Neural progenitor cell (in vitro differentiated cells): Measurements from ENCODE around the gene POU5F1. TPM values are rescaled to one million over a fixed set of nuclear protein-coding genes. Genes with fewer than 3 reads are reported as not detected.

ENCODE experiments used
- DNase-seq: peaks from one replicate; pipeline ENCODE4 v3.0.0-alpha.2; 2016; ENCODE audit warnings: low spot score
- H2AFZ ChIP-seq: fragments of 200-600 bp; sonication (generic); replicated peaks from 2 replicates; pipeline ENCODE4 v1.6.1; 2016; ENCODE audit warnings: antibody characterized with exemption
- H3F3A ChIP-seq: fragments of 200-600 bp; sonication (generic); 2 replicates; pipeline ENCODE4 v1.6.1; 2016; ENCODE audit warnings: antibody characterized with exemption, low read depth
- H3K27ac ChIP-seq: fragments of 200-600 bp; sonication (generic); 2 replicates; pipeline ENCODE4 v1.5.1; 2016; ENCODE audit warnings: mild to moderate bottlenecking
- H3K27me3 ChIP-seq: fragments of 200-600 bp; sonication (generic); 2 replicates; pipeline ENCODE4 v1.6.1; 2016; ENCODE audit warnings: mild to moderate bottlenecking, moderate library complexity
- H3K36me3 ChIP-seq: fragments of 200-600 bp; sonication (generic); 2 replicates; pipeline ENCODE4 v1.5.1; 2016
- H3K4me1 ChIP-seq: fragments of 200-600 bp; sonication (generic); 2 replicates; pipeline ENCODE4 v1.6.1; 2016; ENCODE audit warnings: mixed run types
- H3K4me2 ChIP-seq: fragments of 200-600 bp; sonication (generic); 2 replicates; pipeline ENCODE4 v1.6.1; 2016
- H3K4me3 ChIP-seq: fragments of 200-600 bp; sonication (generic); 2 replicates; pipeline ENCODE4 v1.5.1; 2016
- H3K79me2 ChIP-seq: fragments of 200-600 bp; sonication (generic); 2 replicates; pipeline ENCODE4 v1.6.1; 2016; ENCODE audit warnings: low read depth
- H3K9ac ChIP-seq: fragments of 200-600 bp; sonication (generic); 2 replicates; pipeline ENCODE4 v1.6.1; 2016
- H3K9me3 ChIP-seq: fragments of 200-600 bp; sonication (generic); 2 replicates; pipeline ENCODE4 v1.5.1; 2016; ENCODE audit warnings: low read depth
- H4K20me1 ChIP-seq: fragments of 200-600 bp; sonication (generic); 2 replicates; pipeline ENCODE4 v1.6.1; 2016; ENCODE audit warnings: low read depth
- H3K27ac Mint-ChIP-seq: 3 replicates; pipeline ENCODE4 v1.8.0; 2021; ENCODE audit warnings: mixed read lengths
- H3K27me3 Mint-ChIP-seq: 2 replicates; pipeline ENCODE4 v1.8.0; 2022; ENCODE audit warnings: low read depth, mild to moderate bottlenecking, inconsistent platforms, moderate library complexity, mixed read lengths; ENCODE audit not compliant: insufficient read depth
- H3K36me3 Mint-ChIP-seq: 3 replicates; pipeline ENCODE4 v1.8.0; 2021; ENCODE audit warnings: mixed read lengths
- H3K4me1 Mint-ChIP-seq: 3 replicates; pipeline ENCODE4 v1.8.0; 2021; ENCODE audit warnings: mixed read lengths
- H3K4me3 Mint-ChIP-seq: 3 replicates; pipeline ENCODE4 v1.8.0; 2021; ENCODE audit warnings: mild to moderate bottlenecking, moderate library complexity, mixed read lengths
- H3K9me3 Mint-ChIP-seq: 3 replicates; pipeline ENCODE4 v1.8.0; 2020; ENCODE audit warnings: mixed read lengths
- CTCF ChIP-seq: fragments of 200-600 bp; sonication (generic); IDR thresholded peaks from 2 replicates; pipeline ENCODE4 v1.5.1; 2017; ENCODE audit warnings: antibody characterized with exemption, mild to moderate bottlenecking
- EZH2 ChIP-seq: fragments of 200-600 bp; sonication (generic); IDR thresholded peaks from 2 replicates; pipeline ENCODE4 v1.6.1; 2017; ENCODE audit warnings: antibody characterized with exemption, mild to moderate bottlenecking, moderate library complexity
- EZH2phosphoT487 ChIP-seq: fragments of 200-600 bp; sonication (generic); IDR thresholded peaks from 2 replicates; pipeline ENCODE4 v1.6.1; 2017; ENCODE audit warnings: antibody characterized with exemption
- total RNA-seq: library from RNA; depleted of rRNA; stranded (reverse); fragments of >200 nt; gene quantifications from 2 replicates; pipeline ENCODE4 v1.2.3, GENCODE V29; 2015; ENCODE audit warnings: low replicate concordance

POU5F1 gene
- total RNA-seq, 1 donor from 2014 or later: 17.4 TPM

DNA sequence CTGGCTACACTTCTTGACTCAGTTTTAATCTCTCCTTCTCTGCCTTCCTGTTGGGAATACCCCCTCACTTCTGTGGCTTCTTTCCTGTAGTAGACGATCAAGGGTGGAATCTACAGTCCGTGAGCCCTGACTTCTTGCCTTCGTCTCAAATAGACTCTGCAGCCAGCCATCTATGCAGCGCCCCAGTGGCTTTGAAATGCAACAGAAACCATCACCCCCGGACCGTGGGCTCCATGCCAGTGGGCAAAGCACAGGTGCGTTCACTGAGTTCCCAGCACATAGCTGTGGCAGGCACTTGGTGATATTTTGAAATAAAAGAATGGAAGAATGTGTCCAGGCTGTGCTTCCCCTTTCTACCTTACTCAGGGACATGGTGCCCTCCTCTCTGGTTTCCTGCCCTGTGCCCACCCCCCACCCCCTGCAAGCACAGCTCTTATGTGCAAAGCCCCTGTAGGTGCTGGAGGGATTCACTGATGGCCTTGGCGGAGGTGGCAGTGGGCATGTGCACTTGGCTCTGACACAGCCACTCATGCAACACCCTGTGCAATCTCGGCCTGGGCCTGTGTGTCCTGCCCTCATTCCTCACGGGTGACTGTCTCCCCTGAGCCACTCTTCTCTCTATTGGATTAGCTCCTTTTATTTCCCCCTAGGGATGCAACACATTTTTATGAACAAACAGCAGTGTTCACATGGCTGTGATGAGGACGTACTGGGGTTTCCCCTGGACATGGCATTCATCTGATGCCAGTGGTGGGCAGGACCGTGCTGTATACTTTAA lies 44.7 kb downstream of the POU5F1 start:
- H3K9me3 Mint-ChIP-seq: no peaks in the 10 kb centered on the region
- no peaks in the 10 kb centered on the region for H4K20me1 ChIP-seq

DNA sequence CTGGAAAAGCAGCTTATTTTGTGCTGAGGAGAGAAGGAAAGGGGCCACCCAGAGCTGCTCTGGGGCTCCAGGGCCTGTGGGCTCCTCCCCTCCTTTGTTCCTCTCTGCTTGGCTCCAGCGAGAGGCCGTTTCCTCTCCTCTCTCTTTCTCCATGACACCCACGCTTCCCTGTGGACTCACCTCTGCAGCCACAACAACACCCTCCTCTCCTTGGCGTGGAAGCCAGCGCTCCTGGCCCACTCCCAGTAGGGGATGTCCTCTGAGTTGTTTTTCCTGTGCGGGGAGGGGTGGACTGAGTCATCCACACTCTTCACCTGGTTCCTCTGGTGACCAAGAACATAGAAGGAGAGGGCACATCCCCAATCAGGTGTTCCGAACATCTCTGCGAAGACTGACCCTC lies 45.3 kb downstream of the POU5F1 start:
- H3F3A ChIP-seq: no peaks in the 10 kb centered on the region
- Mint-ChIP-seq H3K4me3 (no peak overlapping the region), H3K4me1 (peaks cover 20% of the 10 kb centered on the region), H3K9me3 (no peaks in the 10 kb centered on the region), H3K27me3 (peaks cover 7% of the 10 kb centered on the region), H3K27ac (peak overlapping the region; percentile 38), H3K36me3 (no peaks in the 10 kb centered on the region)
- no peak overlapping the region for H3K27ac ChIP-seq
- no peaks in the 10 kb centered on the region for H3K9me3 ChIP-seq
- H3K27me3 ChIP-seq: no peaks in the 10 kb centered on the region
- TF ChIP-seq EZH2 (no peak), CTCF (no peak), EZH2phosphoT487 (no peak)
- no peak for DNase-seq
- H3K4me1 ChIP-seq: peaks cover 13% of the 10 kb centered on the region
- peak overlapping the region; percentile 60 for H2AFZ ChIP-seq
- H3K4me2 ChIP-seq: peak overlapping the region; percentile 22
- no peaks in the 10 kb centered on the region for H4K20me1 ChIP-seq
- H3K4me3 ChIP-seq: no peak overlapping the region
- H3K36me3 ChIP-seq: no peaks in the 10 kb centered on the region
- H3K79me2 ChIP-seq: no peaks in the 10 kb centered on the region
- no peak overlapping the region for H3K9ac ChIP-seq

More for the DNA sequence above, 44.7 kb downstream of the POU5F1 start:
- H3K27ac ChIP-seq: no peak overlapping the region
- H3K9me3 ChIP-seq: no peaks in the 10 kb centered on the region
- TF ChIP-seq CTCF (no peak), EZH2 (no peak), EZH2phosphoT487 (no peak)
- Mint-ChIP-seq H3K27me3 (peaks cover 9% of the 10 kb centered on the region), H3K27ac (peak overlapping the region; percentile 38), H3K4me1 (peaks cover 20% of the 10 kb centered on the region), H3K4me3 (no peak overlapping the region), H3K36me3 (no peaks in the 10 kb centered on the region)
- H3F3A ChIP-seq: no peaks in the 10 kb centered on the region
- no peaks in the 10 kb centered on the region for H3K79me2 ChIP-seq
- no peak overlapping the region for H3K4me2 ChIP-seq
- no peak overlapping the region for H3K9ac ChIP-seq
- H3K4me3 ChIP-seq: no peak overlapping the region
- DNase-seq: no peak
- no peaks in the 10 kb centered on the region for H3K36me3 ChIP-seq
- no peaks in the 10 kb centered on the region for H3K27me3 ChIP-seq
- no peak overlapping the region for H2AFZ ChIP-seq
- H3K4me1 ChIP-seq: peaks cover 13% of the 10 kb centered on the region

DNA sequence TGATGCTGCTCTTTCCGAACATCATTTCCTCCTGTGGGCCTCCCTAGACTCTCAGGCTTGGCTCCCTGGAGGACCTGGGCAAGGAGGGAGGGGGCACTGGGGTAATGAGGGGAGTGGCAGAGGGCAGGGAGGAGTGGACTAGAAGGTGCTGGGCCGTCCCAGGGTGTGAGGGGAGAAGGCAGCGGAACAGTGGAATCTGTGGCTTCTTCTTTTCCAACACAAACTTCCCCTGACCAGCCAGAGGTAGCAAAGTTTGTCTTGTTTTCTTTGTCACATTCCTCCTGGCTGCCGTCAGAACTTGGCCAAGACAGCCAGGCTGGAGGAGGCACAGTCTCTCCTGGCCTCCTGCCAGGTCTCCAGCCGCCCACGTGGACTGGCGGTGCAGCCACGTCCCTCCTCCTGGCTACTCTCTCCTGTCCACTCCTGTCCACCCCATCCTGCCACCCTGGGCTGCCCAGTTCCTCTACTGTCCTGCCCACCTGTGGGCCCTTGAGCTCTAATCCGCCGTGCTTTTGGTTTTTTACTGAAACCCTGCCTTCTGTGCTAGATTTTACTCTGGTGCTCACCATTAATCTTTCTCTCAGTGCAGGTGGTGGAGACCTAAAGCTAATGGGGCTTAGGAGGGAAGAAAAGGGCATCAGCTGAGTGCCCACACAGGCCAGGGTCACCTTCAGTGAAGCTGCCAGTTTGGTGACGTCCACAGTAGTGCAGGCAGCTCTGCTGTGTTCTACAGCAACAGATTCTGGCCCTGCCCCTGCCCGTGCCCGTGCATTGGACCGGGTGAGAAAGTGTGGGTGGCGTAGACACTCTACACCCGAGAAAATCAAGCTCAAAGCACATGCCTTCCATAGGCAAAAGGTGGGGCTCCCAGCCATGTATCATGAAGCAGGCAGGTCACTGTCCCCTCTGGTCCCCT lies 47.4 kb downstream of the POU5F1 start:
- Histone ChIP-seq H3K36me3 (no peaks in the 10 kb centered on the region), H3K9me3 (no peaks in the 10 kb centered on the region), H3K9ac (no peak overlapping the region), H2AFZ (no peak overlapping the region), H3K4me1 (peaks cover 13% of the 10 kb centered on the region), H3K79me2 (no peaks in the 10 kb centered on the region), H3K4me3 (no peak overlapping the region), H3K27ac (no peak overlapping the region), H3K4me2 (no peak overlapping the region), H4K20me1 (no peaks in the 10 kb centered on the region), H3K27me3 (no peaks in the 10 kb centered on the region), H3F3A (no peaks in the 10 kb centered on the region)
- TF ChIP-seq CTCF: no peak
- TF ChIP-seq EZH2phosphoT487: no peak
- no peak for TF ChIP-seq EZH2
- Mint-ChIP-seq H3K36me3 (no peaks in the 10 kb centered on the region), H3K9me3 (no peaks in the 10 kb centered on the region), H3K27ac (peak overlapping the region; percentile 66), H3K27me3 (peaks cover 5% of the 10 kb centered on the region), H3K4me1 (peaks cover 18% of the 10 kb centered on the region), H3K4me3 (no peak overlapping the region)
- DNase-seq: no peak
